ENCODE measurements around the gene MRPS18C.
A peak's percentile ranks its signal among the peaks of the same experiment; 100 is the strongest.
"Not testable (repeated sequence)": the region's sequence is repeated elsewhere in the genome, so short reads cannot be mapped to it uniquely, and the experiment has no call there.

Gene MRPS18C

GRCh38 chr4:83455281-83456183 lies at the start of gene MRPS18C, which contains the start of gene HELQ:
MRPS18C (plus strand) TSS chr4:83456058; CDS start chr4:83456078, 20 bp downstream.
HELQ (minus strand) TSS chr4:83455823; CDS start chr4:83455693, 130 bp downstream.
- DNase-seq: peak; percentile 95

GRCh38 chr4:83408908-83409307 lies 47.0 kb upstream of the MRPS18C start:
- DNase-seq: no peak

- no peak for DNase-seq
Measured at GRCh38 chr4:83413676-83414075, 42.2 kb upstream of the MRPS18C start.

- no peak for DNase-seq
Measured at GRCh38 chr4:83417566-83417965, 38.3 kb upstream of the MRPS18C start.

- DNase-seq: no peak
Measured at GRCh38 chr4:83418211-83418610, 37.6 kb upstream of the MRPS18C start.

- DNase-seq: no peak
Measured at GRCh38 chr4:83431200-83431599, 24.7 kb upstream of the MRPS18C start.

GRCh38 chr4:83436680-83437079 lies 19.2 kb upstream of the MRPS18C start:
- DNase-seq: no peak

- DNase-seq: no peak
Measured at GRCh38 chr4:83438719-83439118, 17.1 kb upstream of the MRPS18C start.

- DNase-seq: no peak
Measured at GRCh38 chr4:83440148-83440814, 15.6 kb upstream of the MRPS18C start.

GRCh38 chr4:83440899-83441298 lies 15.0 kb upstream of the MRPS18C start:
- no peak for DNase-seq

- no peak for DNase-seq
Measured at GRCh38 chr4:83449009-83449408, 6.8 kb upstream of the MRPS18C start.

GRCh38 chr4:83454686-83455085 lies 1.2 kb upstream of the MRPS18C start:
- no peak for DNase-seq

GRCh38 chr4:83456184-83456501 lies 285 bp downstream of the MRPS18C start:
- DNase-seq: no peak

- DNase-seq: no peak
Measured at GRCh38 chr4:83473423-83473822, 17.6 kb downstream of the MRPS18C start.

GRCh38 chr4:83473966-83474365 lies 18.1 kb downstream of the MRPS18C start:
- no peak for DNase-seq

- DNase-seq: peak; percentile 63
Measured at GRCh38 chr4:83484500-83485461, 28.9 kb downstream of the MRPS18C start, which contains the start of gene ABRAXAS1. ABRAXAS1 (minus strand) TSS chr4:83485100; CDS start chr4:83485072, 28 bp downstream.

- DNase-seq: no peak
Measured at GRCh38 chr4:83486457-83487129, 30.7 kb downstream of the MRPS18C start.

- no peak for DNase-seq
Measured at GRCh38 chr4:83489711-83490326, 34.0 kb downstream of the MRPS18C start.

GRCh38 chr4:83490876-83491450 lies 35.1 kb downstream of the MRPS18C start:
- peak; percentile 45 for DNase-seq

GRCh38 chr4:83496085-83496917 lies 40.4 kb downstream of the MRPS18C start:
- not testable (repeated sequence) for DNase-seq

Data from NCI-H1694 (cell line).